CD4-positive, alpha-beta T cell treated with Interleukin-15 for 4 hours (primary cell): ENCODE measurements around the gene PTCD3.

Experiments
- DNase-seq: peaks from one replicate; pipeline ENCODE4 v3.0.0-alpha.2; 2020; ENCODE audit warnings: low spot score

Gene PTCD3

DNA sequence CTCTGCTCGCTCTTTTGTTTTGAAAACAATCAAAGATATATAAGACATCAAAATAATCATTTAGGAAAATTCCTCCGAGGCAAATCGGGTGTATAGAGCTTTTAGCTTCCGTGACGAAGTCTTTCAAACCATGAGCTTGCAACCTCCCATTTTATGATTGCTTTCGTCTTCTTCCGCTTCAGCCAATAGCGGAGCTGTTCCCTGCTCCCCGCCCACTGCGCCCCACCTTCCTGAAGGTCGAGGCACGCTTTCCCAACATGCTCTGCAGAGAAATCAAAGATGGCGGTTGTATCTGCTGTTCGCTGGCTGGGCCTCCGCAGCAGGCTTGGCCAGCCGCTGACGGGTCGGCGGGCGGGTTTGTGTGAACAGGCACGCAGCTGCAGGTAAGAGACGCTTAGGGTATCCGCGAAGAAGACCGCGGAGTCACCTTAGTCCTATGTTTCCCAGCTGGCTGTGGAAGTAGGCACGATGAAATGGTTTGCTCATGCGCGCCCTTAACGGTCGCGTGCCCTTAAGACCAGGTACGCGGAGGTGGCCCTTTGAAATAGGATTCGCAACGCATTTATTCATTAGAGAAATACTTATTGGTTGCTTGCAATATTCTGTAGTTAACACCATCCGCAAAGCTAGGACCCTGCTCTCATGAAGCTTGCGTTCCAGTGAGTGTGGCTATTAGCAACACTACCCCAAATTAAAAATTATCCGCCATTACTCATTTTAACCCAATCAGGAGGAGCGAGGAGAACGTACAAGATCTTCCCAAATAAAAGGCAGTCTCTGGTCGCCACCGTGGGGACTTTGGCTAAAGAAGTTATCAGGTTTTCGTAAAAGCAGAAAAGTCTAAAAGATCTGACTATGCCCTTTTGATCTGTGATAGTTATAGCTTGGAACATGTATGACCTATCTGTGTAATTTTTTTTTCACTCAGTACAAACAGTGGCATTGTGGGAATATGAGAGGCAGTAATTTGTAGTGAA lies at the start of gene PTCD3:
Gene PTCD3 (plus strand): TSS at position 267 of the 977 bp plus-strand sequence. CDS start 13 bp downstream, at position 280.
- DNase-seq: peak; percentile 91

DNA sequence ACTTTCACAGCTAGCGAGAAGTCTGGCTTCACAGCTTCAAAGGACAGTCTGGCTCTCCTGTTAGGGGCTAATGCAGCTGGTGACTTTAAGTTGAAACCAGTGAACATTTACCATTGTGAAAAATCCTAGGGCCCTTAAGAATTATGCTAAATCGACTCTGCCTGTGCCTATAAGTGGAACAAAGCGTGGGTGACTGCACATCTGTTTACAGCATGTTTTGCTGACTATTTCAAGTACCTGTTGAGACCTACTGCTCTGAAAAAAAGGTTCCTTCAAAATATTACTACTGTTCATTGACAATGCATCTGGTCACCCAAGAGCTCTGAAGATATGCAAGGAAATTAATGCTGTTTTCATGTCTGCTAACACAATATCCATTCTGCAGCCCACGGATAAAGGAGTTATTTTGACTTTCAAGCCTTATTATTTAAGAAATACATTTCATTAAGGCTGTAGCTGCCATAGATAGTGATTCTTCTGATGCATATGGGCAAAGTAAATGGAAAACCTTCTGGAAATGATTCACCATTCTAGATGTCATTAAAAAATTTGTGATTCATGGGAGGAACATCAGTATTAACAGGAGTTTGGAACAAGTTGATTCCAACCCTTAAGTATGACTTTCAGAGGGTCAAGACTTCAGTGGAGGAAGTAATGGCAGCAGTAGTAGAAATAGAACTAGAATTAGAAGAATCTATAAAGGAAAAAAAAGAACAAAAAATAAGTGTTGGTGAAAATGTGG lies 49.3 kb upstream of the PTCD3 start:
- no peak for DNase-seq

DNA sequence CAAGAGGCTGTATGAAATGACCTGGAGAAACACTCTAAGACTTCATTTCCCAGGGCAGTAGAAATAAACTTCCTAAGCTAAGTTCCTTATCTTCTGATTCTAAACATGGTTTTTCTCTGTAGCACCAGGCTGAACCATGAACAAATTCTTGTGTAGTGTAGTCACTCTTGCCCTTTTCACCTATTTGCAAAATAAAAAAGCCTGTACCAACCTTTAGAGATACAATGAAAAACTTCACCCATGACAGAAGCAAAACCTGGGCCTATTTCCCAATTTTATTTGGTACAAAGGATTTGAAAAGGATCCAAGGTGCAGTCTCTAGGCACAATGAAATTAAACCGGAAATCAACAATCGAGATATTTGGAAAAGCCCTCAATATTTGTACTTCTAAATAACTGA lies 44.0 kb upstream of the PTCD3 start:
- no peak for DNase-seq

DNA sequence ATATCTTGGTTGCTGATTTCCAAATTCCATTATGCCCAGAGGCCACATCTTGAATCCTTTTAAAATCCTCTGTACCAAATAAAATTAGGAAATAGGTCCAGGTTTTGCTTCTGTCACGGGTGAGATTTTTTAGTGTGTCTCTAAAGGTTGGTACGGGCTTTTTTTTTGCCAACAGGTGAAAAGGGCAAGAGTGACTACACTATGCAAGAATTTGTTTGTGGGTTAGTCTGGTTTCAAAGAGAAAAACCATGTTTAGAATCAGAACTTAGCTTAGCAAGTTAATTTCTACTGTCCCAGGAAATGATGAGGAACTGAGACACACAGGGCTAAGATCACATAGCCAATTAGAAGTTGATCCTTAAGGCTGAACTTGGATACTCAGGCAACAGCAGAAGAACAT lies 42.0 kb upstream of the PTCD3 start:
- no peak for DNase-seq

DNA sequence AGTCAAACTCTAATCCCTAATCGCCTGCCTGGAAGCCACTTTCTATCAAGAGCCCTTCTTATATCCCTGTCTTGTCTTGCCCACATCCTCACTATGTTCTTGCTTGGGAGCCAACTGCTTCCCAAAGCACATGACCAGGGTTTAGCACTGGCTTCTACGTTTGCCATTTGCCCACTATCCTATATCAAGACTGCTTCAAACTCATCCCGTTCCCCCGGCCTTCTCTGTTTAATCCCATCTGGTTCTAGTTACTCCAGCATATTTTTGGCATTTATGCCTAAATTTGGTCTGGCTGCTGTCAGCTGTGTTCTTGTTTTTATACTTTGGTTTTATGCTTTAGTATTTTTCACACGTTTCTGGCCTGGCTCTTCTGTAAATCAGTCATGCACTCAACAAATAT lies 40.5 kb upstream of the PTCD3 start:
- DNase-seq: no peak

DNA sequence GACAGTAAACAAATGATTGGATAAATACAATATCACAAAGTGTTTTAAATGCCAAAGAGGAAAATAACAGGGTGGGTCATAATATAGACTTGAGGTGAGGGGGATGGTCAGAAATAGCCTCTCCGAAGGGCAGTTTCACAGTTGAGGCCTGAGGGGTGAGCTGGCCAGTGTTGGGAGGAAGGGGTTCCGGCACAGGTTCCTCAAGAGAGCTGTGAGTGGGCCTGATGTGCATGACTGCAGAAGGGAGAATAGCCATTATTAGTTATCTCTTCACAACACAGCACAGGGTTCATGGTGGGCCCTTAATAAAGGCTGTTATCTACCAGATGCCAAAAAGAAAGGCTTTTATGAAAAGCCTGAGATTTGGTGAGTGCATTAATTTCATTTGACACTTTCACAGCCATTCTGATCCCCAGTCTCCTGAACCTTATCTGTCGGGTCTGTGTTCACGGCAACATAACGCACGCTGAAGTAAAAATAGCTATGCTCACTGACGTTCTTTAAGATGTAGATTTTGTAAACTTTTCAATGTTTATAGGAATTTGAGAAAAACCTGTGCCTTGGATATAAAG lies 39.9 kb upstream of the PTCD3 start:
- no peak for DNase-seq

DNA sequence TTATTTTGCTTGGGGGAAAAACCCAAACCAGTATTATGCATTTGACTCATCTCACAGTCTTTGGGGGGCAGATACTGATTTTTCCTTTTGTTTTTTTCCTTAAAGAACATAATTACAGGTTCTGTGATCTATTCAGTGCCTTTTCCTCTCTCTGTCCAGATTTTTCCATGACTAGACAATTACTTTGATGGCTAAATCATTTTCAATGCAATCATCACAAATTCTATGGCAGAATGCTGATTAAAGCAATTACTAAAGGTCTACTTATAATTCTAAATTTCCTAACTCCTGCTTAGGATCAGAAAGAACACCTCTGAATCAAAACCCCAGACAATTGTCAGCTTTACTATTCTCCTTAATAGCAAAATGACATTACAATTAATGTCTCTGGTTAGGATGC lies 39.1 kb upstream of the PTCD3 start:
- no peak for DNase-seq

DNA sequence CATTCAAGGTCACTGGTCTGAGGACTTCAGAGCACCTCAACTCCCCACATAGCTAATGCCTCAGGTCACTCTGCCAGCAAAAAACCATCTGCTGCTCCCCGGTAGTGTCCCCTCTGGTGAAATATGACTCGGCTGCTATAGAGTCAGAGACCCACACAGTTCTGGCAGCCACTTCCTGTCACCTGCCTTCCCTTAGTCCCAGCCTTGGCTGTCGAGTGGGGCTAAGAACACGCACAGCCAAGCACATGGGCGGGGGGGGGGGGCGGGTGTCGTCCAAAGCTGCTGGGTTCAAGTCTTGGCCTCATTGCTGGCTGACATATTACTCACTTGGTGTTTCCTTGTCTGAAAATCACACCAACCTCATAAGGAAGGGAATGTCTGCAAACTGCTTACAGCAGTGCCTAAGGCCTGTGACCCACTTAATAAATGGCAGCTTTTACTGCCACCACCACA lies 37.9 kb upstream of the PTCD3 start:
- peak; percentile 56 for DNase-seq

DNA sequence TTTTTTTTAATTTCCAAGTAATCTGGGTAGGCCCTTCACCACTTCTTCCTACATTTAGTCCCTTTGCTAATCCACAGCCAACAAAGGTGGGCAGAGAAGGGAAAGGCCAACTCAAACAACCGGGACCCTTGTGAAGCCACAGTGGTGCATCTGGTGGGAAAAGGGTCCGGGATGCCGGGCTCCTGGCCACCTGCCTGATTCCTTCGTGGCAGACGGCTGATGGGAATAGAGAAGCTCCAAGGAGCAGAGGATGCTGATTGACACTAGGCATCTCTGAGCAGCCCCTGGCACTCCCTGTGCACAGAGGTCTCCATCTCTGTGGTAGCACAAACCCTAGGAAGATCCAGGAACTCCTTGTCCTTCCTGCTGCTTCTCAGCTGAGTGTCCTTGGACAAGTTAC lies 37.4 kb upstream of the PTCD3 start:
- no peak for DNase-seq

DNA sequence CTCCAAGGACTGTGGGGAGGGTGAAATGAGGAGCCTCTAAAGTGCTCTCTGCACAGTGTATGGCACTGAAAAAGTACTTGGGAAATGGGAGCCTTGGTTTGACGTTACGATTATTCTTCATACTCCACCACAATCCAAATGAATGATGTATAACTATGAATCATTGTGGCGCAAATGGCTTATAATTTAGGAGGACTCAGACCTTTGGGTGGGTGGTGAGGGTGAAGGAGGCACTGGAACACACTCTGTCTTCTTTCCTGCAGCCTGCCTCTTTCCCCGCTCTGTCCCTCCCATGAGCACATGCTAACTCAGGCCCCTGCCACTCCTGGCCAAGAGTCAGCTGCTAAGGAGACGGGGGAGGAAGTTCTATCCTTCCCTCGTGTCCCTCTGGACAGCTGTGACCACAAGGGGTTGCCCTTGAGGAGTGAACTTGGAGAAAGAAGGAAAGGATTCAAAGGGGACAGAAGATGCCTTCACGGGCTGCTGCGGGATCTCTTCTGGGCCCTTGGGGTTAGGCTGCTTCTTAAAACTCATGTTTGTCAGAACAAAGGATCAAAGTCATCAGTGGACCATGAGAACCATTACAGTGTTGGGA lies 36.8 kb upstream of the PTCD3 start:
- DNase-seq: no peak

DNA sequence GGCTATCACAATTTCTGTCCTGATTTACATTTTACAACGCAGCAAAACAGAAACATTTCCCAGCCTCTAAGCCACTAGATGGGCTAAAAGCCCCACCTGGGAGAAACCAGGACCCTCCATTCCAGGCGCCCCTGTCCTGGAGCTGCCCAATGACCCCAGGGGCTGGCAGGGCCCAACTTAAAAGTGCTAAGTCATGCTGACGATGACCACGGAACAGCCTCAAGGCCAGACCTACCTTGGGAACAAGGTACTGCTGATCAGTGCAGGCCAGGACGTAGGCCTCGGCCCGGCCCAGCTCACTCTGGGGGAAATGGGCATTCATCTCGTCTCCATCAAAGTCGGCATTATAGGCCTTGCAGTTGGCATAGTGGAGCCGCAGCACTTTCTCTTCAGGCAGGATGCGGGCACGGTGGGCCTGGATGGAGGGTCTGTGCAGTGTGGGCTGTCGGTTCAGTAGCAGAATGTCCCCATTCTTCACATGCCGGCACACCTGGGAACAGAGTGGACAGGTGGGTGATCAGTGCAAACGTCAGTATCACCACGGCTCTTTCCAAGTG lies 36.2 kb upstream of the PTCD3 start:
- DNase-seq: no peak

DNA sequence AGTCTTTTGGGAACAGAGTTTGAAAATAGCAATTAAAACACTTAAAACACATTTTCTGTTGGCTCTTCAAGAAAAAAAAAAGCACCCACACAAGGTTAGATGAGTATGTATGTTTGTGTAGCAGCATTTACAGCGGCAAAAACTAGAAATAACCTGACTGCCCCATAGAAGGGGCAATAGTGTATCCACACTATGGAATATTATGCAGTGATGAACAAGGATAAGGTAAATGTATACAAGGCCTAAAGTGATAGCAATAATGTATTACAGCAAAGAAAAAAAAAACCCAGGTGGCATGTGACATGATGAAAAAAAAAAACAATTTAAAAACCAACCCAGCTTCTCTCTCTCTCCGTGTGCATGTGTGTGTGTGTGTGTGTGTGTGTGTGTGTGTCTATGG lies 35.2 kb upstream of the PTCD3 start:
- no peak for DNase-seq

DNA sequence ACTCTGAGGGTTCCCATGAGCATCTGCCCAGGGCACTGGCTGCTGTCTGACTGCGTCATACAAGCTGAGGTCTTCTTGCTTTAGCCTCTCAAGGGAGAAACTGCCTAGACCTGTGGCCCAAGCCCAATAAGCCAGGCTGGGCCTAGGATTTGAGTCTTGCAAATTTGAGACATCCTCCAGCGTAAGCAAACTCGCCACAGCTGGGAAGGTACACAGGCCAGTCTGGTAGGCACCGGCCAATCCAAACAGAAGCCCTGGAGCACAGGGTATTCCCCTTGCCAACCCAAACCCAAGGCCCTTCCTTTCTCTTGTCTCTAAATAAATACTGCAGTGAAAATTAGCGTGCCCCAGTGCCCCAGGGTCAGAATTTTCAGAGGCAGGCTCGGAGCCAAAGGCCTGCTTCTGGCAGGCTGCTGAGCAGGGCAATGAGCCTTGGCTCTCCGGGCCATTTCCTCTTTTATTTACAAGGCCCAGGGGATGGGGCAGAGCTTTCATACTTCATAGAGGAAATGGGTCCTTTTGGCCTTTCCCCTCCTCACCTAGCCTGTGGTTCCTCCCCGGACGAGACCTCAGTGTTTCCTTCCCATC lies 33.7 kb upstream of the PTCD3 start:
- DNase-seq: no peak

DNA sequence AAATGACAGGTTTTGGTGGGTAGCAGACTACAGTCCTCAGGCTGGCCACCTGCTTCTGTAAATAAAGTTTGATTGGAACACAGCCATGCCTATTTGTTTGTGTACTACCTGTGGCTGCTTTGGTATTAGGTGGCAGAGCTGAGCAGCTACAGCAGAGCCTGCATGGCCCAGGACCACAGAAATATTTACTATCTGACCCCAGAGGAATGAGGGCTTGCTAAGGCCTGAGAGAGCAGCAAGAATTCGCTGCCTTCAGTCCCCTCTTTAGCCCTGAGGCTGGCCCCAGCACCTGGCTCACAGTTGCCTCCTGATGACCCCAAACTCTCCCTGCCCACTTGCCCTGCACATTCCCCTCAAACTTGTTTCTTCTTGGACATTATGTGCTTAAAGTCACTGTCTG lies 32.8 kb upstream of the PTCD3 start:
- DNase-seq: no peak

DNA sequence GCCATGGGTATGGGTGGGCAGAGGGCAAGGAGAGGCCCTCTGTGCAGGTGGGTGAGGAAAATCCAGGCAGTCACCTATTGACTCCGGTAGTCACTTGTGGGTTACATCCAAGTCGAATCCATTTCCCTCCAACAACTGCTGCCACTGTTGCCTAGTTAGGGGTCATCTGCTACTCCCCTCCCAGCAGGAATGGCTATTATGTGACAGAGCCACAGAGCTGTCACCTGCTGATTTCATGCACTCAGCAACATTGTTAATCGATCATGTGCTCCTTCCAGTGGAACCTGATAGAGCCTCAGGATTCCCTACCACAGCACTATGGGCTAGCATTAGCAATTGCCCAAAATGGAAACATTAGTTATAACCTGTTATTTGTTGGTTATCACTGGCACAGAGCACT lies 31.8 kb upstream of the PTCD3 start:
- no peak for DNase-seq

DNA sequence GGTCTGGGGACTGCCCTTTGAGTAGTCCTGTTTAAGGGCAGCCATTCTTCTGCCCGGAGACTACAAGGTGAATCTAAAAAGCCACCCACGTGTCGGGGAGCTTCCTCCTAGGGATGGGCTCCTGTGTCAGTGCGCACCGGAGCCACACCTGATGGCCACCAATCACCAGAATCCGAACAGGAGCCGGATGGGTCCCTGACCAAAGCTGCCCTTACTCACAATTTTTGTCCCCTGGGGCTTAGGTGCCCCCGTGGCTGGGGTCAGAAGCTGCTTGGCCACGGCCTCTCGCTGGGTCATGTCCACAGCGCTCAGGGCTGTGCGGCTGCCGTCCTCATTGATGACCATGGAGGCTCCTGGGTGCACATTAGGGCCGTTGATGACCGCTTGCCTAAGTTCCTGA lies 31.2 kb upstream of the PTCD3 start:
- DNase-seq: no peak

DNA sequence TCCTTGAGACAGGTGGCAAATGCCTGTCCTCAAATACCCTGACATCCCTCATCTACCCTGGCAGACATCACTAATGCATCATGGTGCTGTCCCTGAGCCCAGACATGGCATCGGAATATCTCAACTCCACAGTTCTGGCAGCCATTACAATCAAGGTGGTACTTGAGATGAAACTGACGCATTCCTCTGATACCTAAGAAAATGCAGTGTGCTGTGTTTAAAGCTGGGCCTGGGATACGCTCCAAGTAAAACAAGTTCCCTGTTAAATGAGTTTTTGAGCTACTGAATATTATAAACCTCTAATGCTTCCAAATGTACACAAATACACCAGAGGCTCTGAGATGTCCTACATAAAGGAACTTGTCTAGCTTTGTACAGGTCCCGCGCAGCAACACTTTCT lies 30.1 kb upstream of the PTCD3 start:
- no peak for DNase-seq

DNA sequence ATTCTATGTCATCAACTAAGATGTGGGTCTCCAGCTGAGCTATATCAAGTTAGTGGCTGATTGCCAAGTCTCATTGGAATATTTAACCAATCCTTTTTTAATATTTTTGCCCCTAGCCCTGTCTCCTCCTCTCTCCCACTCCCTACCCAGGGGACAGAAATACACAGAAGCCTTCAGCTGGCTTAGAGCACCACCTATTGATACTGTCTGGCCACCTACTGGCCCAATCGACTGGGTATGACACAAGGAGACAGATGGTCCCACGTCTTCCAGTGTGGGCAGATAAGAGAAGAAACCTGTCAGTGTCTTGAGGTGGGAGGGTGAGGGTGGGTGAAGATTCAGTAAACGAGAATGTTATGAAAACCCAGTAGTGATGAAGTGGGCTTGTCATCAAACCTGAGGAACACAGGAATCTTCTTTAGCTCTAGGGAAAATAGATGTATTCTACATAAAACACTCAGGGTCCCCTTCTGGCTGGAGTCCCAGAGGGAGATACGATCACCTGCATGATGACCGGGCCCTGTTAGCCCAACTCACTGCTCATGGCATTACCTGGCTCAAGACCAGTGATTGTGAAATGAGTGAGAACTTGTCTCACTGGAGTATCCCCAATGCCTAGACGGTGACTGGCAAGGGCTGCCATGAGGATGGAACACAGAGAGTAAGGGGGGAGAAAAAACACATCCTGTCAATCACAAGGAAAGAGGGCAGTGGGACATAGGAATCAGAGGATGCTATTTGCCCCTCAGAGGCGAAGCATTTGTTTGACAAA lies 27.1 kb upstream of the PTCD3 start:
- DNase-seq: peak; percentile 45

DNA sequence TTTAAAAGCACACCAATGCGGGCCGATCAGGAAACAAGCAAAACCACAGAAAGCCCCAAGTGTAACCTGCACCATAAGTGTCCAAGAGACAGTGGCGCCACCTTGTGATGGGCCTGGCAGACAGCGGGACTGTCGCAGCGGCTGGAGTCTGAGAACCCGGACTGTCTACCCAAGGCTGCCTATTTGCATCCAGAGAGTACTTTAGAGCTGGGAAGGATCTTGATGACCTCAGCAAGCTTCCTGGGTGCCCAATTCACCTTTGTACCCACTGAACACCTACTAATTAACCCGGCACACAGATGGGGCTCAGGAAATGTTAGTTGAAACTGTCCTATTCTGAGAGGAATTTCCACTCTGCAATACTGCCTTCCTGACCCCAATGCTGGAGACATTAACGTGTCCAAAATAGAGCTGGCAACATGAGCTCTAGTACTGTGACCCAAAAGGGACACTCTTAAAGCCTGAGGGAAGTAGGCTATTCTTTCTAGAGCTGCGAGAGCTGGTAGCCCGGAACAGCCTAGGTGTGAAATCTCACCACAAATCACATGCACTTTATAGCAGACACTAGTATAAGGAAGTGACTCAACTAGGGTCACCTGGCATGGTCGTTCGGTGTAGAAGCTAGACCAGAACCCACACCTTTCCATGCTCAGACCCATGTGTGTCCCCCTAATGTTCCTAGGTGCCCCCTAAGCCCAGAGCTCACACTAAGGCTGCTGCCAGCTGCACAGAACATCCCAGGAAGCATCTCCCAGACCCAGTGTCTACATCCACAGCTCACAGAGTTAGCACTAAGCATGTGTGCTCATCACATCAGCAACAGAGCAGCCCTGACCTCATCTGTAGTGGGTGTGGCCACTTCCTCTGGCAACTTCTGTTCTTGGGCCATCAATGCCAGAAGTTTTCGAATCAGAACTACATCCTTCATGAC lies 25.8 kb upstream of the PTCD3 start:
- peak; percentile 80 for DNase-seq

DNA sequence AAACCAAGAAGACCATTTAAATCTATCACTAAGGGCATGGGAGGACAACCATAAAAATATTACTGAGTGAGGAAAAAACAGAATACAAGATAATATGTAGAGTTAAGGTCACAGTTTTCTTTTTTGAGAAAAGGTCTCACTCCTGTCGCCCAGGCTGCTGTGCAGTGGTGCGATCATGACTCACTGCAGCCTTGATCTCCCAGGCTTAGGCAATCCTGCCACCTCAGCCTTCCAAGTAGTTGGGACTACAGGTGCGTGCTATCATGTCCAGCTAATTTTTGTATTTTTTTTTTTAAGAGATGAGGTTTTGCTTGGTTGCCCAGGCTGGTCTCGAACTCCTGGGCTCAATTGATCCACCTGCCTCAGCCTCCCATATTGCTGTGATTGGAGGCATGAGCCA lies 24.3 kb upstream of the PTCD3 start:
- DNase-seq: no peak
